Measurements from ENCODE around the gene CIAO2B.
A peak's percentile ranks its signal among the peaks of the same experiment; 100 is the strongest.
"Not testable (repeated sequence)": the region's sequence is repeated elsewhere in the genome, so short reads cannot be mapped to it uniquely, and the experiment has no call there.

CIAO2B gene

DNA sequence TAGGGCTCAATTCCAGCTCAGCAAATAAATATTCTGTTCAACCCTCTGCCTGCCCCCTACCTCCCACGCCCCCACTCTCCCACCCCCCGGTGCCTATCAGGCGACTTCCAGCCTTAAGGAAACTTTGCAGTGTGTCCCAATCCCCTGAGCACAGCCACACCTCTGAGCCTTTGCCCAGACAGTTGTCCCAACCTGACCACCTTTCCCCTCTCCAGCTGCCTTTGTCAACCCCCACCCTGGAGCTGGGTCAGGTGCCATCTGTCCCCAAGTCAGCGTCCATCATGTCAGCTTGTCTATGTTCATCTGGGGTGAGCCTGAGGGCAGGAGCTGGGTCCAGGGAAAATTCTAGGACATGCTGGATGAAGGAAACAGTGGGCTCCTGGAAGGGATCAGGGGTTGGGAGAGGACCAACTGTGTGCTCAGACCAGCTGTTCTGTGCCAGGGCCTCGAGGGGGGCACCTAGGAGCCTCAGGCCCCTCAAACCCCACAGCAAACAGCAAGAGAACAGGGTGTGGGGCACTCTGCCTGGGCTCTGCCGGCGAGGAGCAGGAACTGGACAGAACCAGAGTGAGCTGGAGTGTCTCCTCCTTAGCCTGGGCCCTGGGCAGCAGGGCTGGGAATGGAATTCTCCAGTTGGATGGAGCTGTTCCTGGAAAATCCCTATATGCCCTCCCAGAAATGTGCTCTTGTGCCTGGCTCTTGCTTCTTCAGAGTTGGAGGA, 33.3 kb downstream of the CIAO2B start:
- Histone ChIP-seq H3K36me3 (ENCODE audit: control insufficient read depth in 4 of 4, insufficient read depth in 4 of 4, low read length in 3 of 4) (no peaks in the 10 kb centered on the region), H3K9me3 (ENCODE audit: control extremely low read depth in 1 of 5, control insufficient read depth in 4 of 5, insufficient read depth in 2 of 5, low read depth in 1 of 5, low read length in 4 of 5) (no peaks in the 10 kb centered on the region), H3K27me3 (replicated peaks in 2 of 5; ENCODE audit: control insufficient read depth in 4 of 5, insufficient read depth in 5 of 5, low read length in 4 of 5) (no peaks in the 10 kb centered on the region), H3K27ac (ENCODE audit: insufficient read depth in 1 of 2, low read depth in 1 of 2, low read length in 2 of 2, poor library complexity in 1 of 2, severe bottlenecking in 2 of 2) (peak overlapping the region in 1 of 2 experiments; percentile 83), H3K4me1 (ENCODE audit: control extremely low read depth in 1 of 4, control insufficient read depth in 4 of 4, insufficient read depth in 4 of 4, low read length in 3 of 4) (peaks cover 0 to 10% (median 2%) of the 10 kb centered on the region in 4 experiments), H3K4me3 (ENCODE audit: control insufficient read depth in 1 of 7, extremely low read depth in 1 of 7, insufficient read depth in 4 of 7, low read depth in 2 of 7, low read length in 6 of 7) (no peak overlapping the region)
- no peak for DNase-seq
- CTCF ChIA-PET, result interaction anchor here (0.6 to 30.6 kb wide), 3 partner anchors 18 to 955 kb away, joined by 3 to 473 read pairs (median 3); partner anchors contain the start of genes CDH16 and RRAD
- POLR2A ChIA-PET, result no interaction called here
- WGBS (ENCODE audit: insufficient coverage), result 91% methylated on average over 4 of the region's 7 CpGs

DNA sequence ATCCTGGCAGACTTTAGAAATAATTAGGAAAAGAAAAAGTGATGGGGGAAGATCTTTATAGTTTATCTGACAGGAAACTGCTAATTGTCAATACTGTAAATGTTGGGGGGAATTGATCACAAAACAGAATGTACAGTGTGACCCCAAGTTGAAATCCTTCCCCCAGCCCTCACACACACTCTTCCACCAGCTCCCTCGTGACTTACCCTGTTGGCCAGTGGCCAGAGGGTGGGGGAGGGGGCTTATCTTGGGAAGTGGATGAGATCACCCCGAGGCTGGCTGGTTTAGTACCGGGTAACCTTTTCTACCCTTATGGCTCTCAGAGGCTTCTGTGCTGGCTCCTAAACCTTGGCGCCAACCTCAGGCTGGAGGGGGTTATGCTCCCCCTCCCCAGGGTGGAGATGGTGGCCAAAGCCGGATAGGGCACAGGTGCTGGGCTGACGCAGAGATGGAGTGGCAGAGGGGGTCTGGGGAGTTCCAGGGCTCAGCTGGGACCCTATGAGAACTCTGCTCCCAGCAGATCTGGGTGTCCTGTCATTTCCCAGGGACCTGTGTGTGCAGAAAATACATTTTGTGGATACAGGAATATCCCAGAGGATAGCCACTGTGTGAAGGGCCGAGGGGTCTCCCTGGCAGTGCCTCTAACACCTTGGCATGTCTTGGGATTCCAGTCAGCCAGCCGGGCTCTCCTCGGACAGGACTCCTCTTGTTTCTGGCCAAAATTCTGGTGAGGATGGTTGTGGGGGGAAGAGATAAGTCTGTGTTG, 34.1 kb downstream of the CIAO2B start:
- CTCF ChIA-PET, result interaction anchor here (0.6 to 30.6 kb wide), 4 partner anchors 18 to 955 kb away, joined by 3 to 473 read pairs (median 3); partner anchors contain the start of genes CDH16 and RRAD
- peaks cover 0 to 10% (median 2%) of the 10 kb centered on the region in 4 experiments for H3K4me1 ChIP-seq (ENCODE audit: control extremely low read depth in 1 of 4, control insufficient read depth in 4 of 4, insufficient read depth in 4 of 4, low read length in 3 of 4)
- DNase-seq, result peak in 2 of 3 donors; percentile 61

GRCh38 chr16:66899310-66899944, 34.8 kb downstream of the CIAO2B start:
- H3K36me3 ChIP-seq (ENCODE audit: control insufficient read depth in 4 of 4, insufficient read depth in 4 of 4, low read length in 3 of 4), result no peaks in the 10 kb centered on the region
- no peaks in the 10 kb centered on the region for H3K9me3 ChIP-seq (ENCODE audit: control extremely low read depth in 1 of 5, control insufficient read depth in 4 of 5, insufficient read depth in 2 of 5, low read depth in 1 of 5, low read length in 4 of 5)
- peak in 2 of 3 donors; percentile 8 to 20 for DNase-seq
- no peak overlapping the region for H3K4me3 ChIP-seq (ENCODE audit: control insufficient read depth in 1 of 7, extremely low read depth in 1 of 7, insufficient read depth in 4 of 7, low read depth in 2 of 7, low read length in 6 of 7)
- no peaks in the 10 kb centered on the region for H3K27me3 ChIP-seq (replicated peaks in 2 of 5; ENCODE audit: control insufficient read depth in 4 of 5, insufficient read depth in 5 of 5, low read length in 4 of 5)
- CTCF ChIA-PET, result interaction anchor here (1.6 to 30.6 kb wide), 2 partner anchors 17 to 20 kb away, joined by 3 to 473 read pairs; partner anchors contain the start of genes CDH16 and RRAD
- 98% methylated on average over 6 of the region's 6 CpGs for WGBS (ENCODE audit: insufficient coverage)
- peak overlapping the region in 1 of 2 experiments; percentile 83 for H3K27ac ChIP-seq (ENCODE audit: insufficient read depth in 1 of 2, low read depth in 1 of 2, low read length in 2 of 2, poor library complexity in 1 of 2, severe bottlenecking in 2 of 2)
- POLR2A ChIA-PET, result no interaction called here
- peaks cover 0 to 10% (median 2%) of the 10 kb centered on the region in 4 experiments for H3K4me1 ChIP-seq (ENCODE audit: control extremely low read depth in 1 of 4, control insufficient read depth in 4 of 4, insufficient read depth in 4 of 4, low read length in 3 of 4)

More for the DNA sequence above, 34.1 kb downstream of the CIAO2B start:
- H3K9me3 ChIP-seq (ENCODE audit: control extremely low read depth in 1 of 5, control insufficient read depth in 4 of 5, insufficient read depth in 2 of 5, low read depth in 1 of 5, low read length in 4 of 5), result no peaks in the 10 kb centered on the region
- 53% methylated on average over 5 of the region's 9 CpGs for WGBS (ENCODE audit: insufficient coverage)
- POLR2A ChIA-PET, result no interaction called here
- no peaks in the 10 kb centered on the region for H3K36me3 ChIP-seq (ENCODE audit: control insufficient read depth in 4 of 4, insufficient read depth in 4 of 4, low read length in 3 of 4)
- no peaks in the 10 kb centered on the region for H3K27me3 ChIP-seq (replicated peaks in 2 of 5; ENCODE audit: control insufficient read depth in 4 of 5, insufficient read depth in 5 of 5, low read length in 4 of 5)
- H3K27ac ChIP-seq (ENCODE audit: insufficient read depth in 1 of 2, low read depth in 1 of 2, low read length in 2 of 2, poor library complexity in 1 of 2, severe bottlenecking in 2 of 2), result peak overlapping the region in 1 of 2 experiments; percentile 83
- no peak overlapping the region for H3K4me3 ChIP-seq (ENCODE audit: control insufficient read depth in 1 of 7, extremely low read depth in 1 of 7, insufficient read depth in 4 of 7, low read depth in 2 of 7, low read length in 6 of 7)

GRCh38 chr16:66898933-66899309, 35.3 kb downstream of the CIAO2B start:
- H3K27ac ChIP-seq (ENCODE audit: insufficient read depth in 1 of 2, low read depth in 1 of 2, low read length in 2 of 2, poor library complexity in 1 of 2, severe bottlenecking in 2 of 2), result no peak overlapping the region
- POLR2A ChIA-PET, result no interaction called here

DNA sequence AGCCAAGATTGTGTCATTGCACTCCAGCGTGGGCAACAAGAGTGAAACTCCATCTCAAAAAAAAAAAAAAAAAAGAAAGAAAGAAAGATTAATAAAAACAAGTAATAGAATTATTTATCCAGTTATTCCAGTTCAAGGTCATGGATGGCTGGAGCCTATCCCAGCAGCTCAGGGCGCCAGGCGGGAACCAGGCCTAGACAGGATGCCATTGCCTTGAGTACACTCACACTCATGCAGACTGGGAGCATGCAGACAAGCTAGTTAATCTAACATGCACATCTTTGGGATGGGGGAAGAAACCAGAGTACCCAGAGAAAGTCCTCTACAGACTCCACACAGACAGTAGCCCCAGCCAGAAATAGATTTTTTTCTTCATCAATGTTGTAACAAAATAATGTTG, 36.0 kb downstream of the CIAO2B start:
- no peak overlapping the region for H3K27ac ChIP-seq (ENCODE audit: insufficient read depth in 1 of 2, low read depth in 1 of 2, low read length in 2 of 2, poor library complexity in 1 of 2, severe bottlenecking in 2 of 2)
- no peaks in the 10 kb centered on the region for H3K27me3 ChIP-seq (replicated peaks in 2 of 5; ENCODE audit: control insufficient read depth in 4 of 5, insufficient read depth in 5 of 5, low read length in 4 of 5)
- H3K4me3 ChIP-seq (ENCODE audit: control insufficient read depth in 1 of 7, extremely low read depth in 1 of 7, insufficient read depth in 4 of 7, low read depth in 2 of 7, low read length in 6 of 7), result no peak overlapping the region
- no peak for DNase-seq
- H3K4me1 ChIP-seq (ENCODE audit: control extremely low read depth in 1 of 4, control insufficient read depth in 4 of 4, insufficient read depth in 4 of 4, low read length in 3 of 4), result peaks cover 0 to 10% (median 2%) of the 10 kb centered on the region in 4 experiments
- CTCF ChIA-PET, result interaction anchor here (0.7 to 30.6 kb wide), 6 partner anchors 10 to 118 kb away, joined by 3 to 473 read pairs (median 4); partner anchors contain the start of genes CDH16 and RRAD
- 100% methylated on average over 1 of the region's 3 CpGs for WGBS (ENCODE audit: insufficient coverage)
- POLR2A ChIA-PET, result no interaction called here
- no peaks in the 10 kb centered on the region for H3K9me3 ChIP-seq (ENCODE audit: control extremely low read depth in 1 of 5, control insufficient read depth in 4 of 5, insufficient read depth in 2 of 5, low read depth in 1 of 5, low read length in 4 of 5)
- H3K36me3 ChIP-seq (ENCODE audit: control insufficient read depth in 4 of 4, insufficient read depth in 4 of 4, low read length in 3 of 4), result no peaks in the 10 kb centered on the region

More at GRCh38 chr16:66898933-66899309, 35.3 kb downstream of the CIAO2B start:
- Histone ChIP-seq H3K27me3 (replicated peaks in 2 of 5; ENCODE audit: control insufficient read depth in 4 of 5, insufficient read depth in 5 of 5, low read length in 4 of 5) (no peaks in the 10 kb centered on the region), H3K4me1 (ENCODE audit: control extremely low read depth in 1 of 4, control insufficient read depth in 4 of 4, insufficient read depth in 4 of 4, low read length in 3 of 4) (peaks cover 0 to 10% (median 2%) of the 10 kb centered on the region in 4 experiments), H3K36me3 (ENCODE audit: control insufficient read depth in 4 of 4, insufficient read depth in 4 of 4, low read length in 3 of 4) (no peaks in the 10 kb centered on the region), H3K9me3 (ENCODE audit: control extremely low read depth in 1 of 5, control insufficient read depth in 4 of 5, insufficient read depth in 2 of 5, low read depth in 1 of 5, low read length in 4 of 5) (no peaks in the 10 kb centered on the region), H3K4me3 (ENCODE audit: control insufficient read depth in 1 of 7, extremely low read depth in 1 of 7, insufficient read depth in 4 of 7, low read depth in 2 of 7, low read length in 6 of 7) (no peak overlapping the region)
- CTCF ChIA-PET, result interaction anchor here (1.2 to 30.6 kb wide), 3 partner anchors 16 to 34 kb away, joined by 3 to 473 read pairs (median 4); partner anchors contain the start of genes CDH16 and RRAD
- WGBS (ENCODE audit: insufficient coverage), result 93% methylated on average over 2 of the region's 2 CpGs
- no peak for DNase-seq

GRCh38 chr16:66896682-66897081, 37.5 kb downstream of the CIAO2B start:
- H3K4me1 ChIP-seq (ENCODE audit: control extremely low read depth in 1 of 4, control insufficient read depth in 4 of 4, insufficient read depth in 4 of 4, low read length in 3 of 4), result peaks cover 0 to 10% (median 2%) of the 10 kb centered on the region in 4 experiments
- H3K4me3 ChIP-seq (ENCODE audit: control insufficient read depth in 1 of 7, extremely low read depth in 1 of 7, insufficient read depth in 4 of 7, low read depth in 2 of 7, low read length in 6 of 7); DNase-seq; H3K27ac ChIP-seq (ENCODE audit: insufficient read depth in 1 of 2, low read depth in 1 of 2, low read length in 2 of 2, poor library complexity in 1 of 2, severe bottlenecking in 2 of 2); H3K36me3 ChIP-seq (ENCODE audit: control insufficient read depth in 4 of 4, insufficient read depth in 4 of 4, low read length in 3 of 4); H3K9me3 ChIP-seq (ENCODE audit: control extremely low read depth in 1 of 5, control insufficient read depth in 4 of 5, insufficient read depth in 2 of 5, low read depth in 1 of 5, low read length in 4 of 5); H3K27me3 ChIP-seq (replicated peaks in 2 of 5; ENCODE audit: control insufficient read depth in 4 of 5, insufficient read depth in 5 of 5, low read length in 4 of 5); POLR2A ChIA-PET: not testable (repeated sequence)
- CTCF ChIA-PET, result interaction anchor here (1.5 to 30.6 kb wide), 7 partner anchors 9 to 80 kb away, joined by 5 to 473 read pairs (median 11); partner anchors contain the start of genes CDH16 and RRAD
- WGBS (ENCODE audit: insufficient coverage), result 100% methylated on average over 4 of the region's 5 CpGs
